ENCODE data around the gene BST1. TPM values are rescaled to one million over a fixed set of nuclear protein-coding genes. Genes with fewer than 3 reads are reported as not detected.
A peak's percentile ranks its signal among the peaks of the same experiment; 100 is the strongest.

BST1 gene
- total and polyA plus RNA-seq, 2 of the 8 experiments (the other 6 are each of a cell fraction or from before 2014, with no cell fraction given), result 0.52 to 0.54 TPM

GRCh38 chr4:15655223-15656037 lies 47.4 kb upstream of the BST1 start, which contains the start of gene FBXL5 (continued):
- TF ChIP-seq BACH1 (IDR thresholded peaks at IDR 0.05; ENCODE audit: low read length) (no peak), TBP (IDR thresholded peaks at IDR 0.05; ENCODE audit: low read depth, low read length) (peak; percentile 54), EZH2 (IDR thresholded peaks at IDR 0.05; ENCODE audit: low read depth, low read length, severe bottlenecking) (no peak), YY1 (IDR thresholded peaks at IDR 0.05; ENCODE audit: low read depth, low read length) (peak; percentile 89), ATF3 (IDR thresholded peaks at IDR 0.05; ENCODE audit: insufficient read depth, low read depth, low read length) (peak; percentile 54; the same call in 1 of the 2 replicates), TAF1 (IDR thresholded peaks at IDR 0.05; ENCODE audit: low read depth, low read length) (peak; percentile 68), TEAD4 (IDR thresholded peaks at IDR 0.05; ENCODE audit: low read depth, low read length) (no peak), JUND (IDR thresholded peaks at IDR 0.05; ENCODE audit: low read length) (no peak), EGR1 (IDR thresholded peaks at IDR 0.05; ENCODE audit: borderline replicate concordance, low read depth, low read length) (no peak), FOSL1 (IDR thresholded peaks at IDR 0.05; ENCODE audit: insufficient read depth, low read depth, low read length) (no peak), CHD1 (IDR thresholded peaks at IDR 0.05; ENCODE audit: low read depth, low read length) (no peak), CBX8 (IDR thresholded peaks at IDR 0.05; ENCODE audit: borderline replicate concordance, low read depth, low read length) (no peak), POLR2A (IDR thresholded peaks at IDR 0.05; ENCODE audit: control extremely low read depth in 1 of 2, low read depth in 2 of 2, low read length in 2 of 2) (peak in 1 of 2 experiments; percentile 86; a peak in 2 of 3 replicates), KDM4A (IDR thresholded peaks at IDR 0.05; ENCODE audit: low read depth, low read length, severe bottlenecking) (peak; percentile 84), POLR2AphosphoS5 (IDR thresholded peaks at IDR 0.05; ENCODE audit: low read depth, low read length) (peak; percentile 63; the same call in 1 of the 2 replicates), ASH2L (IDR thresholded peaks at IDR 0.05; ENCODE audit: low read length) (peak; percentile 81), SP4 (IDR thresholded peaks at IDR 0.05; ENCODE audit: low read length) (peak; percentile 81; the same call in 1 of the 2 replicates), RFX5 (IDR thresholded peaks at IDR 0.05; ENCODE audit: borderline replicate concordance, low read depth, low read length) (no peak), PHF8 (conservative IDR thresholded peaks at IDR 0.05; ENCODE audit: low read depth, low read length) (peak; percentile 86), TAF7 (optimal IDR thresholded peaks at IDR 0.05; ENCODE audit: borderline replicate concordance, low read depth, low read length) (no peak), SIX5 (IDR thresholded peaks at IDR 0.05; ENCODE audit: low read depth, low read length) (no peak)
